Chondrocyte (in vitro differentiated cells): ENCODE results near the gene VTCN1. TPM values are rescaled to one million over a fixed set of nuclear protein-coding genes. Genes with fewer than 3 reads are reported as not detected.

ENCODE experiments used
- DNase-seq: peaks from one replicate; pipeline ENCODE4 v3.0.0; 2021; ENCODE audit warnings: mixed read lengths, low spot score
- H3K27ac Mint-ChIP-seq: one replicate; pipeline ENCODE4 v1.8.0; 2021; ENCODE audit warnings: mild to moderate bottlenecking, moderate library complexity, mixed read lengths; ENCODE audit not compliant: unreplicated experiment
- H3K27me3 Mint-ChIP-seq: 2 replicates; pipeline ENCODE4 v1.8.0; 2021; ENCODE audit warnings: low read depth, mixed read lengths
- H3K36me3 Mint-ChIP-seq: 2 replicates; pipeline ENCODE4 v1.8.0; 2021; ENCODE audit warnings: low read depth, mixed read lengths
- H3K4me1 Mint-ChIP-seq: 2 replicates; pipeline ENCODE4 v1.8.0; 2021; ENCODE audit warnings: low read depth, mild to moderate bottlenecking, mixed read lengths
- H3K4me3 Mint-ChIP-seq: one replicate; pipeline ENCODE4 v1.8.0; 2021; ENCODE audit warnings: mild to moderate bottlenecking, moderate library complexity, mixed read lengths; ENCODE audit not compliant: unreplicated experiment
- H3K9me3 Mint-ChIP-seq: 2 replicates; pipeline ENCODE4 v1.8.0; 2021; ENCODE audit warnings: low read depth, mixed read lengths
- total RNA-seq: library from RNA; stranded (reverse); gene quantifications from 3 replicates; pipeline ENCODE4 v1.2.1, GENCODE V29; 2021
- TF ChIP-seq, protein P1 (sequence below): fragments of 200-600 bp; sonication (generic); IDR thresholded peaks from 2 replicates; pipeline ENCODE4 v1.5.0; 2021; ENCODE audit warnings: antibody characterized with exemption, mild to moderate bottlenecking, moderate library complexity

The VTCN1 gene
- total RNA-seq, 1 donor from 2014 or later, result not detected

DNA sequence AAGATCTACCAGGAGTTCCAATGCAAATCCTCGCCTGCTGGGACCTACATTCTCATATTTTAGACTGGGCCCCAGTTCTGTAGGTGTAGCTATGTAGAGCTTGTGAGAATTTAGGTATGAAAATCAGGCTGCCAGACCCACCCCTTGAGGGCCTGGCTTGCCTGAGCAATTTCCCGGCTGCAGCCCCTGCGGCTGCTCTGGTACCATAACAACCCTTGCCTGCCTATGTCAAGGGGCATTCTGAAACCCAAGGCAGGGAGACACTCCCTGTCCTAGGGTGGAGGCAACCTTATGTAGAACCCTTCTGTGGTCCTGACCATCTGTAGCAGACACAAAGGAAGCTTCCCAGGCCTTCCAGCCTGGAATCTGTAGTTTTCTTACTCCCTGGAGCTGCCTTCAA is 28.4 kb downstream of the VTCN1 start:
- TF ChIP-seq, protein P1, sequence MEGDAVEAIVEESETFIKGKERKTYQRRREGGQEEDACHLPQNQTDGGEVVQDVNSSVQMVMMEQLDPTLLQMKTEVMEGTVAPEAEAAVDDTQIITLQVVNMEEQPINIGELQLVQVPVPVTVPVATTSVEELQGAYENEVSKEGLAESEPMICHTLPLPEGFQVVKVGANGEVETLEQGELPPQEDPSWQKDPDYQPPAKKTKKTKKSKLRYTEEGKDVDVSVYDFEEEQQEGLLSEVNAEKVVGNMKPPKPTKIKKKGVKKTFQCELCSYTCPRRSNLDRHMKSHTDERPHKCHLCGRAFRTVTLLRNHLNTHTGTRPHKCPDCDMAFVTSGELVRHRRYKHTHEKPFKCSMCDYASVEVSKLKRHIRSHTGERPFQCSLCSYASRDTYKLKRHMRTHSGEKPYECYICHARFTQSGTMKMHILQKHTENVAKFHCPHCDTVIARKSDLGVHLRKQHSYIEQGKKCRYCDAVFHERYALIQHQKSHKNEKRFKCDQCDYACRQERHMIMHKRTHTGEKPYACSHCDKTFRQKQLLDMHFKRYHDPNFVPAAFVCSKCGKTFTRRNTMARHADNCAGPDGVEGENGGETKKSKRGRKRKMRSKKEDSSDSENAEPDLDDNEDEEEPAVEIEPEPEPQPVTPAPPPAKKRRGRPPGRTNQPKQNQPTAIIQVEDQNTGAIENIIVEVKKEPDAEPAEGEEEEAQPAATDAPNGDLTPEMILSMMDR, result no peak
- Mint-ChIP-seq H3K4me3 (no peak overlapping the region), H3K9me3 (no peaks in the 10 kb centered on the region)

DNA sequence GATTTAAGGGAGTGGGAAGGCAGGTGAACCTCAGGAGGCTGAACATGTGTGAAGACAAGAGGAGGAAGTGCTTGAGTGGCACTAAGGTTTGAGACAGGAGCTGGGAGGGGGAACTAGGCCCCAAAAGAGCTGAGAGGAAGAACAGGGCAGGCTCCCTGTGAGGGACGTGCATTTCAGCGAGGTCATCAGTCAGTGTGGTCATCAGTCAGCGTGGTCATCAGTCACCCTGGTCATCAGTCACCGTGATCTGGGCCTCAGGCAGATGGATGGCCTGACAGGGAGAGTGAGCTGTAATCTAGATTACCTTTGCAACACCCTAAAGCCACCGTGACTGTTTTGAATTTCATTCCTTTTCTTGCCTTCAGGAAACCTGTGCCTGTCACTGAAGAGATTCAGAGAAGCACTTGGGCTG is 29.1 kb downstream of the VTCN1 start:
- TF ChIP-seq, protein P1, result no peak
- no peak for DNase-seq
- H3K27ac Mint-ChIP-seq, result no peak overlapping the region
- H3K4me1 Mint-ChIP-seq, result no peaks in the 10 kb centered on the region
- no peaks in the 10 kb centered on the region for H3K9me3 Mint-ChIP-seq
- no peaks in the 10 kb centered on the region for H3K27me3 Mint-ChIP-seq
- no peaks in the 10 kb centered on the region for H3K36me3 Mint-ChIP-seq
- H3K4me3 Mint-ChIP-seq, result no peak overlapping the region

More for the DNA sequence above, 28.4 kb downstream of the VTCN1 start:
- DNase-seq, result no peak
- no peaks in the 10 kb centered on the region for H3K4me1 Mint-ChIP-seq
- H3K36me3 Mint-ChIP-seq, result no peaks in the 10 kb centered on the region
- no peaks in the 10 kb centered on the region for H3K27me3 Mint-ChIP-seq
- no peak overlapping the region for H3K27ac Mint-ChIP-seq

DNA sequence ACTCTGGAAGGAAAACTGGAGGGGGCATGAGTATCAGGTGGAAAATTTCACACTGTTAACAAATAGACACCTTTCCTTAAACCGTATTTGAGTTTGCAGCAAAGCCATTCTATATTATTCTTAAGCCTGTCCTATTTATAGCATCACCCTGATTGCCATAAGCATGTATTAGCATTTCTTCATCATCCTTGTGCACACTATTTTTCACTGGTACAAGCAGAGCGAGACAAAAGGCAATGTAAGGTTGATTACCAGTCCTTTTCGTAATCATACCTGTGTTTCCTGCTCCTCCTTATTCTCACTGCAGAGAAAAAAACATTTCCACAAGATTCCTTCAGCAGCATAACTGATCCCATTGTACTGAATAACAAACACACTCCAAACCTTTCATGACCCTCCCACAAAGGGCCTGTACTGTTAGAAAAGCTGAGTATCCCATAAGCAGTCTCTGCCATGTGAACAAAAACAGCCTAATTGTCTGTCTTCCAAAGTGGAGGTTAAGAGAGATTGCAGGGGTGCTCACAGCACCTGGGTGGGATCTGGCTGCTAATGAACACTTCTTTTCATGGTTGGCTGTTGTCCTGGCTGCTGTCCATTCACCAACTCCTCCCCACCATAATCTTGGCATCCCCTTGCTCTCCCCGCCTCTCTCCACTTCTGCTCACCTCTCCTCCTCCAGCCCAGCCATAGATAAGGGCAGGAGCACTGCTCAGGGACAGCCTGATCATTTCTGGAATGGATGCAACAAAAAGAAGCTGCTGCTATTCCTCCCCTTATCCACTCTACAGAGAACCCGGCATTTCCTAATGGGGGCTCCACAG is 30.4 kb downstream of the VTCN1 start:
- Mint-ChIP-seq H3K36me3 (no peaks in the 10 kb centered on the region), H3K27me3 (no peaks in the 10 kb centered on the region), H3K9me3 (no peaks in the 10 kb centered on the region), H3K27ac (no peak overlapping the region), H3K4me1 (no peaks in the 10 kb centered on the region), H3K4me3 (no peak overlapping the region)
- DNase-seq, result no peak
- TF ChIP-seq, protein P1, result no peak

DNA sequence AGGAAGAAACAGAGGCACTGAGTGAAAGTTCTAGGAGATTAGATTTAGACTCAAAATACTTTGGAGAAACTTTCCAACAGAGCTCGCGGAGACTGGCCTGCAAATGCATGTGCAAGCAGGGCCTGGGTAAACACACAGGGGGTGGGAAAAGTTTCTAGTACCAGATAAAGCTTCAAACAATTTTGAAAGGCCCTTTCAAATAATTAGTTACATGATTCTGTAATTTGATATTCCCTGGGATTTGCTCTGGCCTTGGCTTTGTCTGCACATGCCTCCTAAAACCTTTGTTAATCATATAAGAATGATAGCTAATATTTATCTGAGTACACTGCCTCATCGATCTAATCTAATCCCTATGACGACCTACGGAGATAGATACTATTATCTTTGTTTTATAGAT is 31.3 kb downstream of the VTCN1 start:
- H3K27ac Mint-ChIP-seq, result no peak overlapping the region
- H3K27me3 Mint-ChIP-seq, result no peaks in the 10 kb centered on the region
- no peaks in the 10 kb centered on the region for H3K4me1 Mint-ChIP-seq
- no peak for DNase-seq
- no peaks in the 10 kb centered on the region for H3K9me3 Mint-ChIP-seq
- TF ChIP-seq, protein P1, result no peak
- no peak overlapping the region for H3K4me3 Mint-ChIP-seq
- no peaks in the 10 kb centered on the region for H3K36me3 Mint-ChIP-seq

DNA sequence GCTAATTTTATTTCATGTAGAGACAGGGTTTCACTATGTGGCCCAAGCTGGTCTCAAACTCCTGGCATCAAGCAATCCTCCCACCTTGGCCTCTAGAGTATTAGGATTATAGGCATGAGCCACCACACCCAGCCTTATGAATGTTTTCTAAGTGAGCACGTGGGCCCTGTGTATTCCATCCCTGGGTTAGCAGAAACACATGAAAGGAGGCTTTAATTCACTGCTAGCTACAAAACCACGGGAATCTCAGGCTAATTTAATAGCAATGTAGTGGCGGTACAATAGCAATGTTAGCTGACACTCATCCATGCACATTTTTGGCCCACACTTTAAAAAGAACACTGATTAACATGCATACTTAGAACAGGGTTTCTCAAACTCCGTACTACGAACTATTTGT is 32.0 kb downstream of the VTCN1 start:
- H3K4me1 Mint-ChIP-seq, result no peaks in the 10 kb centered on the region
- TF ChIP-seq, protein P1, result no peak
- H3K4me3 Mint-ChIP-seq, result no peak overlapping the region
- no peak for DNase-seq
- H3K27ac Mint-ChIP-seq, result no peak overlapping the region
- no peaks in the 10 kb centered on the region for H3K27me3 Mint-ChIP-seq
- H3K36me3 Mint-ChIP-seq, result no peaks in the 10 kb centered on the region
- no peaks in the 10 kb centered on the region for H3K9me3 Mint-ChIP-seq
